Heart left ventricle (tissue), 16 donors: ENCODE results near the gene HIPK2. TPM values are rescaled to one million over a fixed set of nuclear protein-coding genes. Genes with fewer than 3 reads are reported as not detected.
A peak's percentile ranks its signal among the peaks of the same experiment; 100 is the strongest.

Experiments
- ATAC-seq, 4 donors: fragments of 200-7000 bp; cut with Tn5 transposase; one replicate each; pipeline ENCODE4 v1.9.1; 2020 to 2022; ENCODE audit warnings: moderate library complexity in 4 of 4, mild to moderate bottlenecking in 3 of 4, moderate number of reproducible peaks in 1 of 4
- DNase-seq, 5 donors: peaks; one replicate each; pipeline ENCODE4 v3.0.0-alpha.2; 2020
- H3K27ac ChIP-seq, 12 donors: fragments of 200-600 bp; sonication (generic) in 4 of 12; one replicate each; pipeline versions ENCODE4 v1.5.0 to v1.8.0; 2016 to 2022; ENCODE audit warnings: mild to moderate bottlenecking in 2 of 12
- H3K27me3 ChIP-seq, 9 donors: fragments of 200-600 bp; sonication (generic) in 2 of 9; one replicate each; pipeline versions ENCODE4 v1.5.1 to v1.8.0; 2016 to 2022; ENCODE audit warnings: mild to moderate bottlenecking in 3 of 9
- H3K36me3 ChIP-seq, 9 donors: fragments of 200-600 bp; sonication (generic) in 2 of 9; one replicate each; pipeline versions ENCODE4 v1.5.0 to v1.8.0; 2018 to 2022; ENCODE audit warnings: mild to moderate bottlenecking in 2 of 9
- H3K4me1 ChIP-seq, 12 donors: fragments of 200-600 bp; sonication (generic) in 4 of 12; one replicate each; pipeline versions ENCODE4 v1.5.0 to v1.8.0; 2016 to 2022; ENCODE audit warnings: mild to moderate bottlenecking in 3 of 12
- H3K4me3 ChIP-seq, 12 donors: fragments of 200-600 bp; sonication (generic) in 4 of 12; one replicate each; pipeline versions ENCODE4 v1.5.0 to v1.8.0; 2017 to 2022; ENCODE audit warnings: mild to moderate bottlenecking in 9 of 12, moderate library complexity in 4 of 12
- H3K9me3 ChIP-seq, 12 donors: fragments of 200-600 bp; sonication (generic) in 4 of 12; one replicate each; pipeline versions ENCODE4 v1.5.0 to v1.8.0; 2016 to 2022; ENCODE audit warnings: mild to moderate bottlenecking in 1 of 12
- CTCF ChIP-seq, 12 donors: fragments of 200-600 bp; sonication (generic) in 4 of 12; IDR thresholded peaks; one replicate each; pipeline versions ENCODE4 v1.5.0 to v1.8.0; 2018 to 2022; ENCODE audit warnings: antibody characterized with exemption in 12 of 12, mild to moderate bottlenecking in 5 of 12
- POLR2A ChIP-seq, 2 donors: fragments of 450-650 bp; IDR thresholded peaks; one replicate each; pipeline ENCODE4 v1.6.1; 2017; ENCODE audit warnings: antibody characterized with exemption in 2 of 2, mild to moderate bottlenecking in 2 of 2, moderate library complexity in 2 of 2
- WGBS, 4 donors: extraction: QIAGEN DNeasy Blood & Tissue Kit in 2 of 4; methylation state at CpG; one replicate each; pipeline versions ENCODE4 v1.1.5 to v1.1.7; 2013 to 2018; 5-methylcytosine and 5-hydroxymethylcytosine counted together
- intact Hi-C, 10 donors: fragments of 100-400 bp; cut with DNase I; formaldehyde crosslinking; loops; one replicate each; pipeline versions ENCODE4 v1.11.1 to v1.14.2; 2022
- polyA plus RNA-seq, 2 donors: library from polyadenylated mRNA; stranded (reverse); fragments of 200-250 nt; gene quantifications; one replicate each; pipeline ENCODE4 v1.2.3, GENCODE V29; 2013
- total RNA-seq, 9 donors: library from RNA; depleted of rRNA in 2 of 9; stranded (reverse); fragments of >200 nt in 2 of 9; fragmentation: NEBNext Ultra II Directional in 3 of 9; extraction: Animal tissue kit (Norgen Biotek cat#: 25700) in 3 of 9; gene quantifications; one replicate each; pipeline versions ENCODE4 v1.1.0 to v1.2.4, GENCODE V29; 2016 to 2023
- donor health status: ischemic (EF 13 %, LVEDD 7.1; RV severe dilation, severe dysfunction).
- donor health status: healthy with polysubstance abuse.
- donor health status: DM: no; HTN: yes; CAD: no.
- donor health status: DM: no; HTN: no; CAD: no.
- donor health status: ischemic (EF 25% LVEDD 6.9; RV normal size, moderate dysfunction).
- donor health status: ischemic (EF 25% LVEDD 5.7; RV mildly dilated, moderate dysfunction).
- donor health status: healthy.
- donor health status: DM: yes; HTN: yes; CAD: no.
- donor health status: ischemic (EF 35%, LVEDD 5.7; RV mildly dilated, moderate dysfunction).
- donor health status: nonischemic (EF 11% LVEDD 7.7; RV severe dilation, severe dysfunction).
- donor health status: DM: yes; HTN: yes; CAD: no.
- donor health status: PGD.
- donor health status: ischemic (EF 29% LVEDD 5.4; RV normal size, mild dysfunction).
- donor health status: nonischemic (EF 23%, LVEDD 6.1; RV moderate dilation, normal function).

HIPK2 gene
- total and polyA plus RNA-seq, 11 donors = 43.2 to 244 (median 143) TPM

- Histone ChIP-seq H3K9me3 (no peaks in the 10 kb centered on the region), H3K27ac (peak overlapping the region; percentile 62 to 97 (median 66)), H3K36me3 (peaks cover 0 to 11% (median 0%) of the 10 kb centered on the region in 9 donors), H3K4me3 (no peak overlapping the region), H3K27me3 (no peaks in the 10 kb centered on the region), H3K4me1 (peaks cover 25 to 100% (median 96%) of the 10 kb centered on the region in 12 donors)
- TF ChIP-seq CTCF (IDR thresholded peaks at IDR 0.05) (no peak), POLR2A (IDR thresholded peaks at IDR 0.05) (no peak)
- DNase-seq (peak in 3 of 5 donors; percentile 44 to 72 (median 65)), ATAC-seq (peak in 3 of 4 donors; percentile 36 to 51 (median 50))
- WGBS, 4 donors = 7 to 20% (median 18%) methylated on average over 6 of the region's 6 CpGs
- intact Hi-C loops = no loop called here
These were observed 32.1 kb downstream of the HIPK2 start for GRCh38 chr7:139745678-139746143.

GRCh38 chr7:139744768-139745677 lies 32.8 kb downstream of the HIPK2 start:
- 37 to 52% (median 46%) methylated on average over 18 of the region's 18 CpGs for WGBS, 4 donors
- intact Hi-C loops = loop anchor here in 1 of 10 donors (5.0 kb wide), 1 partner anchor 32 kb away; the partner anchor contains the start of gene HIPK2
- TF ChIP-seq CTCF (IDR thresholded peaks at IDR 0.05) (no peak), POLR2A (IDR thresholded peaks at IDR 0.05) (no peak)
- Histone ChIP-seq H3K4me3 (no peak overlapping the region), H3K4me1 (peaks cover 25 to 100% (median 96%) of the 10 kb centered on the region in 12 donors), H3K27ac (peak overlapping the region; percentile 62 to 97 (median 66)), H3K27me3 (no peaks in the 10 kb centered on the region), H3K9me3 (no peaks in the 10 kb centered on the region), H3K36me3 (peaks cover 0 to 11% (median 0%) of the 10 kb centered on the region in 9 donors)
- peak in 3 of 4 donors; percentile 23 to 32 (median 31) for ATAC-seq
- DNase-seq = peak in 3 of 5 donors; percentile 59 to 75 (median 71)

- H3K27ac ChIP-seq = peak overlapping the region; percentile 62 to 97 (median 66)
These were observed 33.6 kb downstream of the HIPK2 start for GRCh38 chr7:139743967-139744767.

More at GRCh38 chr7:139743967-139744767, 33.6 kb downstream of the HIPK2 start:
- intact Hi-C loops = loop anchor here in 1 of 10 donors (5.0 kb wide), 1 partner anchor 33 kb away; the partner anchor contains the start of gene HIPK2
- no peak overlapping the region for H3K4me3 ChIP-seq
- 50 to 65% (median 63%) methylated on average over 10 of the region's 10 CpGs for WGBS, 4 donors
- no peak for TF ChIP-seq POLR2A (IDR thresholded peaks at IDR 0.05)
- TF ChIP-seq CTCF (IDR thresholded peaks at IDR 0.05) = no peak
- no peaks in the 10 kb centered on the region for H3K9me3 ChIP-seq
- H3K4me1 ChIP-seq = peaks cover 25 to 100% (median 94%) of the 10 kb centered on the region in 12 donors
- H3K27me3 ChIP-seq = no peaks in the 10 kb centered on the region
- peaks cover 0 to 11% (median 0%) of the 10 kb centered on the region in 9 donors for H3K36me3 ChIP-seq
- DNase-seq = no peak
- ATAC-seq = no peak
